ENCODE results near the gene TMEM178B.

GRCh38 chr7:141103847-141104429 is 30.1 kb downstream of the TMEM178B start:
- TF ChIP-seq, protein P1, sequence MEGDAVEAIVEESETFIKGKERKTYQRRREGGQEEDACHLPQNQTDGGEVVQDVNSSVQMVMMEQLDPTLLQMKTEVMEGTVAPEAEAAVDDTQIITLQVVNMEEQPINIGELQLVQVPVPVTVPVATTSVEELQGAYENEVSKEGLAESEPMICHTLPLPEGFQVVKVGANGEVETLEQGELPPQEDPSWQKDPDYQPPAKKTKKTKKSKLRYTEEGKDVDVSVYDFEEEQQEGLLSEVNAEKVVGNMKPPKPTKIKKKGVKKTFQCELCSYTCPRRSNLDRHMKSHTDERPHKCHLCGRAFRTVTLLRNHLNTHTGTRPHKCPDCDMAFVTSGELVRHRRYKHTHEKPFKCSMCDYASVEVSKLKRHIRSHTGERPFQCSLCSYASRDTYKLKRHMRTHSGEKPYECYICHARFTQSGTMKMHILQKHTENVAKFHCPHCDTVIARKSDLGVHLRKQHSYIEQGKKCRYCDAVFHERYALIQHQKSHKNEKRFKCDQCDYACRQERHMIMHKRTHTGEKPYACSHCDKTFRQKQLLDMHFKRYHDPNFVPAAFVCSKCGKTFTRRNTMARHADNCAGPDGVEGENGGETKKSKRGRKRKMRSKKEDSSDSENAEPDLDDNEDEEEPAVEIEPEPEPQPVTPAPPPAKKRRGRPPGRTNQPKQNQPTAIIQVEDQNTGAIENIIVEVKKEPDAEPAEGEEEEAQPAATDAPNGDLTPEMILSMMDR (conservative IDR thresholded peaks at IDR 0.05; ENCODE audit: low read depth, low read length): no peak
- TF ChIP-seq POLR2A (IDR thresholded peaks at IDR 0.05; ENCODE audit: low read depth, low read length) (no peak), RAD21 (IDR thresholded peaks at IDR 0.05; ENCODE audit: low read length) (no peak), RFX5 (IDR thresholded peaks at IDR 0.05; ENCODE audit: low read depth, low read length) (no peak), MAZ (IDR thresholded peaks at IDR 0.05; ENCODE audit: borderline replicate concordance, low read depth, low read length) (no peak), RCOR1 (IDR thresholded peaks at IDR 0.05; ENCODE audit: insufficient replicate concordance, low read length) (no peak), FOS (IDR thresholded peaks at IDR 0.05; ENCODE audit: low read depth, low read length) (no peak), MAFK (IDR thresholded peaks at IDR 0.05; ENCODE audit: low read depth, low read length) (no peak), MXI1 (IDR thresholded peaks at IDR 0.05; ENCODE audit: borderline replicate concordance, low read depth, low read length) (no peak), CEBPB (IDR thresholded peaks at IDR 0.05; ENCODE audit: low read depth, low read length) (no peak), ELK1 (IDR thresholded peaks at IDR 0.05; ENCODE audit: borderline replicate concordance, low read depth, low read length) (no peak)
- TF ChIP-seq, protein P2, sequence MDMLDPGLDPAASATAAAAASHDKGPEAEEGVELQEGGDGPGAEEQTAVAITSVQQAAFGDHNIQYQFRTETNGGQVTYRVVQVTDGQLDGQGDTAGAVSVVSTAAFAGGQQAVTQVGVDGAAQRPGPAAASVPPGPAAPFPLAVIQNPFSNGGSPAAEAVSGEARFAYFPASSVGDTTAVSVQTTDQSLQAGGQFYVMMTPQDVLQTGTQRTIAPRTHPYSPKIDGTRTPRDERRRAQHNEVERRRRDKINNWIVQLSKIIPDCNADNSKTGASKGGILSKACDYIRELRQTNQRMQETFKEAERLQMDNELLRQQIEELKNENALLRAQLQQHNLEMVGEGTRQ (IDR thresholded peaks at IDR 0.05; ENCODE audit: low read depth, low read length): no peak

Data from IMR-90 (cell line).